Measurements from ENCODE around the gene STX10.

STX10 gene

GRCh38 chr19:13138916-13139198, 11.3 kb downstream of the STX10 start:
- FAIRE-seq, result no peak

- FAIRE-seq, result no peak
Observed at GRCh38 chr19:13138171-13138915, 11.8 kb downstream of the STX10 start.

DNA sequence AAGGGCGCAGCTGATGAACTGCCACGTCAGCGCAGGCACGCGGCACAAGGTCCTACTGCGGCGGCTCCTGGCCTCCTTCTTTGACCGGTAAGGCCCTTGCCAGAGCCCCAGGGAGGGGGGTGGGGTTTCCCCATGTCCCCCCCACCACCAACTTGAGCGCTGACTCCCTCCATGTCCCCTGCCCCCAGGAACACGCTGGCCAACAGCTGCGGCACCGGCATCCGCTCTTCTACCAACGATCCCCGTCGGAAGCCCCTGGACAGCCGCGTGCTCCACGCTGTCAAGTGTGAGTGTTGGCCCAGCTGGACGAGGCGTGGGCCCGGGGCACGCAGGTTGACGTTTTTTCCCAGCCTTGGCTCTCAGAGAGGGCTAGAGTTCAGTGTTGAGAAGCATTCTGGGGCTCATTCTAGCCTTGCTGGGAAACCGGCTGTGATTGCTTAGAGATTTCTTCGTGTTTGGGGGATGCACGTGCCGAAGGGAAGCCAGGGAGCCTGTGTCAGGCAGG, 12.8 kb downstream of the STX10 start:
- no peak for FAIRE-seq

DNA sequence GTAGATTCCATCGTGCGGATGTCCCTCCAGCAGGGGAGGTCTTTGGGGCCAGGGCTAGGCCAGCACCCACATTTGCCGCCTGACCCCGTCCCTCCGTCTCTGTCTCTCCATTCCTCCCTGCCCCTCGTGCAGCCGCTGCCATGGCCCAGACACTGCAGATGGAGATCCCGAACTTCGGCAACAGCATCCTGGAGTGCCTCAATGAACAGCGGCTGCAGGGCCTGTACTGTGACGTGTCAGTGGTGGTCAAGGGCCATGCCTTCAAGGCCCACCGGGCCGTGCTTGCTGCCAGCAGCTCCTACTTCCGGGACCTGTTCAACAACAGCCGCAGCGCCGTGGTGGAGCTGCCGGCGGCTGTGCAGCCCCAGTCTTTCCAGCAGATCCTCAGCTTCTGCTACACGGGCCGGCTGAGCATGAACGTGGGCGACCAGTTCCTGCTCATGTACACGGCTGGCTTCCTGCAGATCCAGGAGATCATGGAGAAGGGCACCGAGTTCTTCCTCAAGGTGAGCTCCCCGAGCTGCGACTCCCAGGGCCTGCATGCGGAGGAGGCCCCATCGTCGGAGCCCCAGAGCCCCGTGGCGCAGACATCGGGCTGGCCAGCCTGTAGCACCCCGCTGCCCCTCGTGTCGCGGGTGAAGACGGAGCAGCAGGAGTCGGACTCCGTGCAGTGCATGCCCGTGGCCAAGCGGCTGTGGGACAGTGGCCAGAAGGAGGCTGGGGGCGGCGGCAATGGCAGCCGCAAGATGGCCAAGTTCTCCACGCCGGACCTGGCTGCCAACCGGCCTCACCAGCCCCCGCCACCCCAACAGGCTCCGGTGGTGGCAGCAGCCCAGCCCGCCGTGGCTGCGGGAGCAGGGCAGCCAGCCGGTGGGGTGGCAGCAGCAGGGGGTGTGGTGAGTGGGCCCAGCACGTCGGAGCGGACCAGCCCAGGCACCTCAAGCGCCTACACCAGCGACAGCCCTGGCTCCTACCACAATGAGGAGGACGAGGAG, 14.8 kb downstream of the STX10 start:
- no peak for FAIRE-seq

GRCh38 chr19:13134626-13135025, 15.5 kb downstream of the STX10 start:
- FAIRE-seq, result no peak

GRCh38 chr19:13133241-13133870, 16.8 kb downstream of the STX10 start:
- no peak for FAIRE-seq

DNA sequence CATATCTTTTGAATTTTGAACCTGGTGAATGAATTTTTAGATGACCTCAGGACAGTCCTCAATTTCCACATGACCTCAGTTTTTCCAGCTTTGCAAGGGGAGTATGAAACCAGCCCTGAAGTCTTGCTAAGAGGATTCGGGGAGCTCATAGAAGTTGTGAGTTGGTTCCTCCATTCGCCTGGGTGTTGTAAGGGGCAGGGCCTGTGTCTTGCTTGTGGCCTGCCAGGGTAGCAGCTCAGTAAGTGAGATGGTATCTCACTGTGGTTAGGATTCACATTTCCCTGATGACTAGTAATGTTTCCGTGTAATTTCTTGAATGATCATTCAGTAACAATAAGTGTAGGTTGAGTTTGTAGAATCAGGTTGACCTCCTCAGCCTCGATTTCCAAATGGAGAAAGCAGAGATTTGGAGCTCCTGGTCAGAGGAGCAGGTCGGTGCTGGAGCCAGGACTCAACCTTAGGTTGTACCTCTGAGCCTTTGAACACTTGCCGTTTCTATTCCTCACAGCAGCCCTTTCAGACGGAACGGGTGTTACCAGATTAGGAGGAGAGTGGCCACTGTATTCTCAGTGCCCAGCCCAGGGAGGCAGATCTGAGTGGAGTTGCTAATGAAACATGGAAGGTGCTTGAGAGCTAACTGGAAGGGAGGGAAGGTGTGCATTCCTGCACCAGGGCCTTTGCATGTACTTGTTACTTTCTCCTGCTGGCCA, 17.5 kb downstream of the STX10 start:
- no peak for FAIRE-seq

GRCh38 chr19:13130886-13131490, 19.2 kb downstream of the STX10 start:
- FAIRE-seq, result no peak

DNA sequence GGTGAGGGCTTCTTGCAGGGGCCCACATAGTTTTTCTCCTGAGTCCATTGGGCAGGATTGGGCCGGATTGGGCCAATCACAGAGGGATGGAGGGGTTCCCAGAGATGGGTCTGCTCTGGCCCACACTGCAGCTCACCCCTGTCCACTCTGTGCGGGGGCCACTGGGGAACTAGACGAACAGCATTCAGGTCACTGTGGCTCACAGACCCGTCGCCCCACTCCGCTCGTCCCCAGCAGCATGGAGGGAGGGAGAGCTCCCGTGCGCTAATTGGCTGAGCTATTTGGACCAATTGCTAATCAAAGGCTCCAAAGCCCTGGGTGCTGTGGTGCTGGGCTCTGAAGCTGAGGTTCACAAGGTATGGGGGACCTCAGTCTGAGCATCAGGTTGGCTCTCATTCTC, 20.8 kb downstream of the STX10 start:
- FAIRE-seq, result no peak

GRCh38 chr19:13128583-13128982, 21.6 kb downstream of the STX10 start:
- FAIRE-seq, result no peak

- no peak for FAIRE-seq
Observed at GRCh38 chr19:13127811-13128575, 22.2 kb downstream of the STX10 start.

DNA sequence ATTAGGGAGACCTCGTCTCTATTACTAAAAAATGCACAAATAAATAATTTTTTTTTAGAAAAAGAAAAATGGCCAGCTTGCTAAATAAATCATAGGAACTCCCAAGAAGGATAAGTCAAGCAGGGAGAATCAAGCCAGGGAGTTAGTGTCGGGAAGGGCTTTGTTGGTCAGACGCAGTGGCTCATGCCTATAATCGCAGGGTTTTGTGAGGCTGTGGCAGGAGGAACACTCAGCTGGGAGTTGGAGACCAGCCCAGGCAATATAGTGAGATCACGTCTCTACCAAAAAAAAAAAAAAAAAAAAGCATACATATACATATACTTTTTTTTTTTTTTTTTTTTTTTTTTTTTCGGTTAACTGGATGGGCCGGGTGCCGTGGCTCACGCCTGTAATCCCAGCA, 23.1 kb downstream of the STX10 start:
- FAIRE-seq, result no peak

DNA sequence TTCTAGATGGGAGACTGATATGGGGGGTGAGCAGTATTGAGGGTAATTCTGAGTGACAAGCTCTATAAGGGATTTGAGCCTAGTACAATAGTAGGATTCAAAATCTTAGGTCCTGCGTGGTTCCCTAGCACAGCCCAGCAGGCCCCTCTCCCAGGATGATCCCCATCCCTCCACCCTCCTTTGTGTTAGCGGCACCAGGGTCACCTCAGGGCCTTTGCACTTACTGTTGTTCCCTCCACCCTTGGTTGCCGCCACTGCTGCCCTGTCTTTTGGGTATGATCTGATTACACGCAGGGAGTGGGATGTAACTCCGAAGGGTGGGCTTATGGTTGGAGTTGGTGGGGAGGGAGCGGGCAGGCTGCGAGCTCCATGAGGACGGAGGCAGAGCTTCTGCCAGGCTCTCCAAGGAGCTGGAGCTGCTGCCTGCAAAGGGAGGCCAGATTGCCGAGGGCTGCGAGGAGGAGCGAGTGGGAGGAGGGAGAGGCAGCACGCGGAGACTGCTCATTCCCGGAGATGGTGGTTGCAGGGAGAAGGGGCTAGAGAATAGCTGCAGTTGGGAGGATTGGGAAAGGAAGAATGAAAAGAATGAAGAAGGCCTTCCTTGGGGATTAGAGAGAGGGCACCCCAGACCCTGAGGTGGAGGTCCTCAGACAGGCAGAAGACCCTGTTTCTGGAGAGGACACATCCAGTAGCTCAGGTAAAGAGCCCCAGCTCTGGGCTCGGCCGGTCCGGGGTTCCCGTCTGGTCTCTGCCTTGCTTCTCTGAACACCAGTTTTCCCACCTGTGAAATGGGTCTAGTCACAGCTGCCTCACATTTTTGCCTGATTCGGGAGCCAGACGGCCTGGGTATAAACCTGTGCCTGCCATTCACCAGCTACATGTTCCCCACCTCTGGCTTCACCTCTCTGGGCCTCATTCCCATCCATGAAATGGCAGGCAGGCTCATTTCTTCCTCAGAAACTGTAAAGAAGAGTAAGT, 26.9 kb downstream of the STX10 start:
- no peak for FAIRE-seq

DNA sequence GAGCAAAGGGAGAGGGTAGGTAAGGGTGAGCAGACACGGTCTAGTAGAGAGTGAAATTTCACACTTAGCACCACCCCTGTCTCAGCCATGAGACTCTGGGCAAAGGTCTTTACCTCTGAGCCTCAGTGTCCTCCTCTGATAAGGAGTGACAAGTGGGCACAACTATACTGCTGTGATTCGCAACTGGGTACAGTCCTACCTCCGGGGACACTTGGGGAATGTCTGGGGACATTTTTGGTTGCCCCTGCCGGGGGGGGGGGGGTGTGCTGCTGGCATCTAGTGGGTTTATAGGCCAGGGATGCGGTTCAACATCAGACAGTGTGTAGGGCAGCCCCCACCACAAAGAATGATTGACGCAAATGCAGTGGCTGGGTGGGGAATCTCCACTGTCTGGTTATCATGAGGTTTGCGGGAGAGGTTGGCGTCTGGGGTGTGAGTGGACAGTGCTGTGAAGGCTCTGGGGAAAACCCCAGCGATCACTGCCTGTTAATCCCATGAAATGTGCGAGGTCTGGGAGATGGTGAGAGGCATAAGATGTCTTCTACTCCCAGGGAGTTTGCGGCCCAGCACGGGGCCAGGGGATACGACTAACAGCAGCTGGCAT, 27.8 kb downstream of the STX10 start:
- no peak for FAIRE-seq

GRCh38 chr19:13121551-13122274, 28.5 kb downstream of the STX10 start:
- no peak for FAIRE-seq

- no peak for FAIRE-seq
Observed at GRCh38 chr19:13120817-13121216, 29.4 kb downstream of the STX10 start.

- no peak for FAIRE-seq
Observed at GRCh38 chr19:13120031-13120430, 30.1 kb downstream of the STX10 start.

DNA sequence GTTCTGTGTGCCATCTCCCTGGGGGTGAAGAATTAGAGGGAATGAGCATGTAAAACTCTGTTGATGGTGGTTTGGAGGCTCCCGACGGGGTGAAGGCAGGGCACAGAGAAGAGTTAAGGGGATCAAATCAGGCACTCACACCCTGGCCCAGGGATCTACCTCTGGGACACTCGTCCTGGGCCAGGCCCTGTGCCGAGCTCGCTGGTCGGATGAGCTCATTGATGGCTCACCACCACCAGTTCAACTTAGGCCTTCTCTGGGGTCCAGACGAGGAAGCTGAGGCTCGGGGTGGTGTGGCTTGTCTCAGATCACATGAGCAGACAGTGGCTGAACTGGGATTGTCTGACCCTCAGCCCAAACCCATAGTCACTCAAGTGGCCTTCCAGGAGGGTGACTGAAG, 30.5 kb downstream of the STX10 start:
- no peak for FAIRE-seq
